Adrenal gland (tissue), 5 donors: ENCODE results near the gene HES7.

Experiments used
- POLR2A ChIP-seq, 2 donors: fragments of 450-650 bp; IDR thresholded peaks; one replicate each; pipeline ENCODE4 v1.6.1; 2017; ENCODE audit warnings: antibody characterized with exemption in 2 of 2, mild to moderate bottlenecking in 2 of 2, moderate library complexity in 1 of 2
- TF ChIP-seq, protein P1 (sequence below), 6 experiments: fragments of 450-650 bp in 4 of 6; fragments of 200-600 bp in 2 of 6; sonication (generic) in 1 of 6; IDR thresholded peaks; 1 replicate in 5 of 6; 2 replicates in 1 of 6; pipeline versions ENCODE4 v1.5.1 to v1.8.0; 2016 to 2021; ENCODE audit warnings: antibody characterized with exemption in 6 of 6, mild to moderate bottlenecking in 2 of 6, moderate library complexity in 1 of 6
- donor health status: DM: no; HTN: no; CAD: no.

DNA sequence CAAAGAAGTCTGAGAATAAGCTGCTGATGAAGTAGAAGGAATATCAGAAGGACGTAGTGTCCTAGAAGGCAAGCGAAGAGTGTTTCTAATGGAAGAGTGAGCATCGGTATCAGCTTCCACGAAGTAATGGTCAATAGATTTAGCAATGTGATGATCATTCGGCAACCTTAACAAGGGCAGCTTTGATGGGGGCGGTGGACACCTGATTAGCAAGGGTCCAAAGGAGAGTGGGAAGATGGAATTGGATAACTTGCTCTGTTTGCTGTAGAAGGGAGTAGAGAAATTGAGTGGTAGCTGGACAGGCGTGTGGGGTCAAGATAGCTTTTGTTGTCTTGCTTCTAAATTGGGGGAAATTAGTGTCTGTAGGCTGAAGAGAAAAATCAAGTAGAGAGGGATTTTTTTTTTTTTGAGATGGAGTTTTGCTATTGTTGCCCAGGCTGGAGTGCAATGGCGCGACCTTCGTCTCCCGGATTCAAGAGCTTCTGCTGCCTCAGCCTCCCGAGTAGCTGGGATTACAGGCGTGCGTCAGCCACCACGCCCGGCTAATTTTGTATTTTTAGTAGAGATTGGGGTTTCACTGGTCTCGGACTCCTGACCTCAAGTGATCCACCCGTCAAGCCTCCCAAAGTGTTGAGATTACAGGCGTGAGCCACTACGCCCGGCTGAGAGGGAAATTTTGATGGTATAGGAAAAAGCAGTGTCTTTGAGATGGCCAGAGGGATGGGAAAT, 13.9 kb upstream of the HES7 start:
- TF ChIP-seq, protein P1, sequence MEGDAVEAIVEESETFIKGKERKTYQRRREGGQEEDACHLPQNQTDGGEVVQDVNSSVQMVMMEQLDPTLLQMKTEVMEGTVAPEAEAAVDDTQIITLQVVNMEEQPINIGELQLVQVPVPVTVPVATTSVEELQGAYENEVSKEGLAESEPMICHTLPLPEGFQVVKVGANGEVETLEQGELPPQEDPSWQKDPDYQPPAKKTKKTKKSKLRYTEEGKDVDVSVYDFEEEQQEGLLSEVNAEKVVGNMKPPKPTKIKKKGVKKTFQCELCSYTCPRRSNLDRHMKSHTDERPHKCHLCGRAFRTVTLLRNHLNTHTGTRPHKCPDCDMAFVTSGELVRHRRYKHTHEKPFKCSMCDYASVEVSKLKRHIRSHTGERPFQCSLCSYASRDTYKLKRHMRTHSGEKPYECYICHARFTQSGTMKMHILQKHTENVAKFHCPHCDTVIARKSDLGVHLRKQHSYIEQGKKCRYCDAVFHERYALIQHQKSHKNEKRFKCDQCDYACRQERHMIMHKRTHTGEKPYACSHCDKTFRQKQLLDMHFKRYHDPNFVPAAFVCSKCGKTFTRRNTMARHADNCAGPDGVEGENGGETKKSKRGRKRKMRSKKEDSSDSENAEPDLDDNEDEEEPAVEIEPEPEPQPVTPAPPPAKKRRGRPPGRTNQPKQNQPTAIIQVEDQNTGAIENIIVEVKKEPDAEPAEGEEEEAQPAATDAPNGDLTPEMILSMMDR (IDR thresholded peaks at IDR 0.05), result no peak
- no peak for TF ChIP-seq POLR2A (IDR thresholded peaks at IDR 0.05)
